GM18505 (cell line): ENCODE data around the gene PIWIL4.

Experiments used
- ATAC-seq: cut with Tn5 transposase; IDR thresholded peaks from one replicate; pipeline ENCODE4 v1.9.1; 2021; ENCODE audit not compliant: unreplicated experiment
- POLR2A ChIP-seq: IDR thresholded peaks from 4 replicates; pipeline ENCODE4 v1.6.1; 2011; ENCODE audit warnings: borderline replicate concordance; ENCODE audit not compliant: insufficient read depth, insufficient read length; ENCODE audit errors: extremely low read depth

The PIWIL4 gene

DNA sequence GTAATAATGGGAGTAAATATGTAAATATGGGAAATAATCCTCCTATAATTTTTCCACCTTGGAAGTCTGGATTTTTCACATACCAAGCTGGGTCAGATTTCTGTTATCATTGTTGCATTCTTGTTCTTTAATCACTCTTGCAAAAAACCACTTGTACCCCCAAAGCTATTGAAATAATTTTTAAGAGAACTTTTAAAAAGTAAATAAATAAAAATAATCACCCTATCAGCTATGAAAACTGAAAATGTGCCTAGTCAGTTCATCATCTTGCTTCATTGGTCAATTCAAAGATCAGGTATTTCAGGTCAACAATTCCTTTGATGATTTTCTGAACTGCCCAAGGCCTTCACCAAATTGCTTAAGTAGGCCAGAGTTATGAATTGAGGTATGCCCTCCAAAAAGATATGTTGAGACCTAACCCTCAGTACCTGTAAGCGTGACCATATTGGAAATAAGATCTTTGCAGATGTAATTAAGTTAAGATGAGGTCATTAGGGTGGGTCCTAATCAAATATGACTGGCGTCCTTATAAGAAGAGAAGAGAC is 95.8 kb downstream of the PIWIL4 start:
- ATAC-seq, result no peak

GRCh38 chr11:94664346-94664745 is 97.2 kb downstream of the PIWIL4 start:
- no peak for TF ChIP-seq POLR2A

More for the DNA sequence above, 95.8 kb downstream of the PIWIL4 start:
- TF ChIP-seq POLR2A, result no peak

DNA sequence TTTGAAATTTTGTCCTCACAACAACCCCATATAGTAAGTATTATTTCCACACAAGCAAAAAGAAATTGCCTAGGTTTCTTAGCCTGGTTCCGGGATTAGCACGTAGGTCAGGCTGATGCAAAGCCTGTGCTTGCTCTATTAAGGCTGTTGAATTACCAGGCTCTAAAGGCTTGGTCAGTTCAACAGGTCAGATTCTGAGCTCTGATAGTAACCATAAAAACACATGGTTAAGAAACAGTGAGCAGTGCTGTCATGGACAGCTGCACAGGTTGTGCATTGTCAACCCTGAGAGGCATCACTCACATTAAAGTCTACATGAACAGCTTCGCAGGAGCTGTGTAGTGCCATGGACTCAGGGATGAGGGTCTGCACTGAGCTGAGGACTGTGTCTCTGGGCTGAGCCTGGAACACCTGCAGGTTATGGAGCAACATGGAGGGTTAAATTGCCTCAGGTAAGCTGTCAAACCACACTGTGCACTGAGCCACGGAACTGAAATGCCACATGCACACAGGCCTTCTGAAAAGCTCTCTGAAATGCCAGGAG is 98.0 kb downstream of the PIWIL4 start:
- TF ChIP-seq POLR2A, result no peak
- no peak for ATAC-seq

More at GRCh38 chr11:94664346-94664745, 97.2 kb downstream of the PIWIL4 start:
- ATAC-seq, result no peak

DNA sequence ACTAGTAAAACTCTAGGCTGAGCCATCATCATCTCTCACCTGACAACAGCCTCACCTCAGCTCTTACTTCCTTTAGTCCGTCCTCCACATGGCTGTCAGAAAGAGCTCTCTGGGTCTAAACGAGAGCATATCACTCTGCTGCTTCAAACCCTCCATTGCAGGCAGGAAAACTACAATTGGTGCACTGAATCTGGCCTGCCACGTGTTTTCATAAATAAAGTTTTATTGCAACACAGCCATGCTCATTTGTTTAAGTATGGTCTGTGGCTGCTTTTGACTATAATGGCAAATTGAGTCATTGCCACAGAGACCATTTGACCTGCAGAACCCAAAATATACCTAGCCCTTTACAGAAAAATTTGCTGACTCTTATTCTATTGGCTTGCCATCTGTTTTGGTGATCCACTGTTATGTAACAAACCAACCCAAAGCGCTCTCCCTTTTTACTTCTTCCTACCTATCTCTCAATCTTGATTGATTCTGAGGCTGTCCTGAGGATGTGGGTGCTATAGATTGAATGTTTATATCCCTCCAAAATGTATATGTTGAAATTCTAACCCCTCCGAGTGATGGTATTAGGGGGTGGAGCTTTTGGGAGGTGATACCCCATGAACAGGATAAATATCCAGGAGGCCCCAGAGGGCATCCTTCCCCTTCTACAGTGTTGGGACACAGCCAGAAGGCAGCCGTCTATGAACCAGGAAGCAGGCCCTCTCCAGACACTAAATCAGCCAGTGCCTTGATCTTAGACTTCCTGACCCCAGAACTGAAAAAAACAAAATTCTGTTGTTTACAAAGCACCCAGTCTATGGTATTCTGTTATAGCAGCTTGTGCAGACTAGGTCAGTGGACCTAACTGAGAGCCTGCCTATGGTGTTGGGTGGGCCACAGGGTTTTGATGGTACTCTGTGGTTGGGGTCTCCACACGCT is 99.9 kb downstream of the PIWIL4 start:
- no peak for TF ChIP-seq POLR2A
- ATAC-seq, result no peak

DNA sequence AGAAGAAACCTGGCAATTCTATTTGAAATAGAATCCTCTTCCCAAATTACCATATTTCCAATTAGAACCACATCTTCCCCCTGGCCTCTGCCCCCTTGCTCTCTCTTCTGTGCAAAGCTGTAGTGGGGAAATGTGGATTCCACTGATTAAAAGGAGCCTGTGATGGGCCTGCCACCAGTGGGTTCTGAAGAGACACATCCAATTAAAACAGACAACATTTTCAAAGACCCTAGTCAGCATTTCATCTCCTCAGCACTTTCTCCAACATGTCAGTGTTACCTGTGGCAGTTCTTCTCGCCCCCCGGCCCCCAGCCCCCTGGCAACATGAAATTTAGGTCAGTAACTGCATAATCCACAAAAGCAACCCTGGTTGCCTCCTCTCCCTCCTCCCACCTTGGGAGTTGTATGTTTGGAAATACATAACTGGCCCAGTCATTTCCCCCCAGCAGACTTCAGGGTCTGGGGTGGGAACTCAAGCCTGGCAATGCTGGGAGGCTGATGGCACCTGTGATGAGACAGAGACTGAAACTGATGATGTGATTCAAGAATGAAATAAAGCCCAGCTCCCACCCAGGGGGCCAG is 101.1 kb downstream of the PIWIL4 start:
- no peak for ATAC-seq
- no peak for TF ChIP-seq POLR2A

GRCh38 chr11:94669023-94669422 is 101.9 kb downstream of the PIWIL4 start:
- no peak for TF ChIP-seq POLR2A
- ATAC-seq, result no peak
